Measurements from ENCODE around the gene ST8SIA4.

ST8SIA4 gene

DNA sequence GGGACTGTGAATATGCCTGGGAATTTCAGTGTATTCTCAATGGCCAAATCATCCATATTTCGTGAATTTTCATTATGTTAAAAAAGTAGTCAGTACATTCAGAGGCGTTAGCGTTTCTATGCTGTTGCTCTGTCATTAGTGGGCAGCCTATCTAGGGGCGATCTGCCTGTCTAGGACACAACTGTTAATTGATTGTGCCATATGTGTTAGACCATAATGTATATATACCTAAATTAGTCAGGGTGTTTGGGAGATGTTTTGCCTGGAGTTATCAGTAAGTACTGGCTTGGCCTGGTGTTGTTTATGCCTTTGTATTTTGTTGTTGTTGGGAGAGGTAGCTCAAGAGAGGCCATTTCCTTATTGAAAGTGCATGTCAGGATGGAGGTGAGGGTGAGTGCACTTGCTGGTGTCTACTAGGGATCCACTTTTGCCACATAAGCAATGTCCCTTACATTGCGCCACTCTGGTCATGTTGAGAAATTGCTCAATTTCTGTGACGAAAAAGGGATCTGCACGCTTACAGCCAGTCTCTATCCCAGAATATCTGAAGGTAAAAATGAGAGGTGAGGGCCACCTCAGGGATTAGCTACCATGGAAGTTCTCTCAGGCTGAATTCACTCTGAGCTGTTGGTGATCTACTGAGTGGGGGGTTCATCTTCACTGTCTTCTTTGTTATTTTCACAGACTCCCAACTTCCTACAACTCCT lies 123.3 kb downstream of the ST8SIA4 start:
- no peak for DNase-seq

DNA sequence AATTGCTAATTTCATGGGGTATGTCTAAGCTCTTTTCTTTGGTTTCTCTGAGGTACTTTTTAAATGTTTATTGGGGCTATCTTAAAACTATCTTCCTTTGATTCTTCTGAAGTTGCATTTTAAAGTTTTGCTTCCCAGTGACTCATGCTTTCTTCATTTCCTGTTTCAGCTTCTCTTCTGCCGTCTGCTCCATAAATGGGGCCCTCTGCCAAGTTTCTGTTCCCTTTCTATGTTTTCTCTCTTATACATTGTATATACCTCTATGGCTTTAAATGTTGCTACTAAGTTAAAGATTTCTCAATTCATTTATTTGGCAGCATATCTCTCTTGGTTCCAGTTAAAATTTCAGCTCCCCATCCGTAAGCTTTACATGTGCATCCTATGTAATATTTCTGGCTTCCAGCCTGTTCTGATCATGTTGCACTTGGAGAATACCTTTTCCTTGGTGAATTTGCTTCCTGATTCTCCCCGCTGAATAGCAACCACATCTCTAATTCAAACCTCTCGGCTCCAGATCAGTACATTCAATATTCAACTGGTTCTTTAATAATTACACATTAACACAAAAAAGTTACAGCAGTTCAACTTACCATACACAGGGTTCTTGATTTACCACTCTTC lies 125.3 kb downstream of the ST8SIA4 start:
- DNase-seq, result no peak

DNA sequence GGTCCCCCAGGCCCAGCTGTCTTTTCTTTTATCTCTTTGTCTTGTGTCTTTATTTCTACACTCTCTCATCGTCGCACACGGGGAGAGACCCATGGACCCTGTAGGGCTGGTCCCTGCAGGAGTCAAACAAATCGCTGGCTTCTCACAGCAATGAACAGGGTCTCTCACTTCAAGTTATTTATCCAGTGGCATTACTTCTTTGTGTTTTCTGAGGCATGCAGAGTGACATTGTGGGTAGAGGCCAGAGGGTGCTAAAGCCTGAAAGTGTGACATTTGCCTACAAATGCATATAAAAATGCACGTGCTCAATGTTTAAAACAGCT lies 127.6 kb downstream of the ST8SIA4 start:
- DNase-seq, result no peak

DNA sequence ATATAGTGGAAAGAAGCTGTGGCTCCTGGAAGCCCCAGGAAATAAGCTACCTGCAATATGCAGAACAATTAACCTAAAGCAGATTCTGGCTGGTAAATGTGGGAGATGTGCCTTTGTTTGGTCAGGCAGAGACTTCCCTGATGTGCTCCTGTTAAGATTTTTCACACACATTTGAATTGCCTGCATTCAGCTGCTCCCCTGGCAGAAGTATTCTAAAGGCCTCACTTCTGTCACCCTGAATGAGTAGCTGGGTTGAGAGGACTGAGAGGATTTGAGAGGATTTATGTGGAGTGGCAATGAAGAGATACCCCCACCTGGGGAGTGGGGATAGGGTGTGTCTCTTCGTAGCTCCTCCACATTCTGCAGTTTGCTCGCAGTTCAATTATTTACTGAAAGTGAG lies 130.5 kb downstream of the ST8SIA4 start:
- DNase-seq, result no peak

DNA sequence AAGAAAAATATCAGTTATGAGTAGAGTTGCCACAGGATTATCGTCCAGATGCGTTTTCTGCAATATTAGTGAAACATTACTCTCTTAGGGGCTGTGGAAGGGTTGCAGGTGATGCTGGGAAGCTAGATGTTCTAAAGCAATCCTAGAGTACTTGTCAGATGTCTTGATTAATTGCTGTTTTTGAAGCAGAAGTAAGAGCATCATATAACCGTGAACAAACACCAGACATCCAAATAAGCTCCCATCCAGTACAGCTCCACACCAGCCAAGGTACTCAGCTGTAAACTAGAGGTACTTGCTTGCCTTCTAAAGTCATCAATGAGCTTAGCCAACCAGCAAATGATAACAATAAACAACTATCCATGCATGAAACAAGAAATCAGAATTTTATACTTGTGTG lies 131.1 kb downstream of the ST8SIA4 start:
- DNase-seq, result no peak

DNA sequence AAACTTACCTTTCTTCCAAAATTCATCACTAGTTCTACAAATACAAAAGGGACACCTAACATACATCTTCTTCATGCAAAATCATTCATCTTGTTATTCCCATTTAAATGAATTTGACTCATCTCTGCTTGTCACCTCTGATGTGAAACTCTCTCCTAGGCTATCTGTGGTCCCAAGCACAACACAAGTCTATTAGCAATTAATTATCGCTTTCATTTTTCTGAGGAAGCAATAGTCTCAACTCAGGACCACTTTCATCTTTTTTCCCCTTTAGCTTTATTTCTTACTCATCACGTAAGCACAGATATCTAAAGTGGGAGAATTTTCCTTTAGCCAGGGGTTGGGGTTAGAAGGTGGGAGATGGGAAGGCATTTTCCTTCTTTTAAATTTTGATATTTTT lies 131.9 kb downstream of the ST8SIA4 start:
- DNase-seq, result no peak

DNA sequence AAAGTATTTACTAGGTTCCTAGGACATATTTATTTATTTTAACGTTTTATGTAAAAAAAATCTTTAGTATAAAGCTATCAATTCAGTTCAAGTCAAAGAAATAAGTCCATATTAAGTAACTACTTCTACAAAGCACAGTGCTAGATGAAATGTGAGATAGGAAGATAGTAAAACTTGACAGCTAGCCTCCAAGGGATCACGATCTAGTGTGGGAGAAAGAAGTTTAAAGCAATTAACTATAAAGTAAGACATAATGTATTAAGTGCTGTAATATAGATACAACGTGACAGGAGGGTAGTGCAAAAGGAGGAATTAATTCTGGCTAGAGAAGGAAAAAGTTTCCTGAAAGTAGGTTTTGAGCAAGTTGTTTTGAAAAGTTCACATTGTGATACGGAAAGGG lies 134.9 kb downstream of the ST8SIA4 start:
- DNase-seq, result no peak

DNA sequence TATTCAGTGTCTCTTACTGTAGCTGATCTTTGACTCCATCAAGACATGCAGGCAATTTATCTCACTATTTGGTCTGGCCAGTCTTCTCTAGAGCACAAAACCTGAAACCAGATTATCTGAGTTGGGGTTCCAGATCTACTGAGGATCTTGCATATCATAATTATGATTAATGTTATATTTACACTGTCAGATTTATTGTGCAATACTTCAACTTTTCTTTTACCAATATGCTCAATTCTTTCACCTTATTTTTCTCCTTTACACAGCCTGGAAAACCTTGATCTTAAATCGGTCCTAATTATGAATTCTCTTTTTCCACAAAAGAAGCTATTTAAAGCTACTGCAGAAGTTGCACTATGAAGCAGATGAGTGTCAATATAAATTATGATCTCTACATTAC lies 140.1 kb downstream of the ST8SIA4 start:
- no peak for DNase-seq

DNA sequence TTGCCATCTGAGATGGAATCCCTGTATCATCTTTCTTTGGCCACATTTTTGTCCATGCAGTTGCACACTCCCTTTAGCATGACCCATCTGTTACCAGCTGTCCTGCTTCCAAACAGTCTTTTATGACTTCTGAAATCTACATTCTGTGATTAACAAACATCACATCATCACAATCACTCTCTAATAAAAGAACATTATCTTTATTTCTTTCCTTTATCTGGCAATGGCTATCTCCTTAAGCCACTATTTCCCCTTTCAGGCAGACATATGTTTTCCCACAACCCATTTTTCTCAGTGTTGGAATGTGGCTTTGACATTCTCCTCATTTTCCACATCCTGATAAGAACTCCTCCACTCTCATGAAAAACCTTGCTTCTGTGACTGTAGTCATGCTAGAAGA lies 141.0 kb downstream of the ST8SIA4 start:
- no peak for DNase-seq

DNA sequence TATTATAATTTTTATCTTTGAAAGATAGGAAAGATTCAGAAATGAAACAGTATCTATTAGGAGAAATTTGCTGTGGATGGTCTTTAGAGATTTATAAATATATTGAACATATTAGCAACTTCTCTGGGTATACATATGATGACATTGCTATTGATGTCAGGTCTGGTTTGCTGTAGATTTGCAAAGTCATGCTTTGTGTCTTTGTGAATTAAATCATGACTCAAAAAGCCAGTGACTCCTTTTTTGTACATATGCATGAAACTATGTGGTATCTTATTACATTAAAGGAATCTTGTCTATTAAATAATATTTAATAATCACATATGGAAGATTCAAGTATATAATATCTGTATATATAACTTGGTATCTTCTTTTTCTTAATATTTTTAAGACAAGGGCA lies 141.9 kb downstream of the ST8SIA4 start:
- DNase-seq, result no peak

DNA sequence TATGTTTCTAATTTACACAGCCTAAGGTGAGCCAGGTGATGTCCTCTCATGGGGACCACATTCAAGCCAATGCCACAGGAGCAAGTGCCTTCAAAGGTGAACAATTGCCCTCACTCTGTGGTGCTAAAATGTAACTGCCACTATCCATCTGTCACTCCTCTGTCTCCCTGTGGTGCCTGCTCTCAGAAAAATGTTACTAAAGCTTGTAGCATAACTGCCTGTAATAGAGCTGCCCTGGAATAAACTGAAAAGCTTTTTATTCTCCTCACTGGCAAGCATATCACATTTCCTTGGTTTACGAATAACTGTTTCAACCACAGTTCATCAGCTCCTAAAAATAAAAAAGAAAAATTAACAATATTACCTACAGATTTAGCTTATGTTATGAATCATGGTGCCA lies 142.4 kb downstream of the ST8SIA4 start:
- DNase-seq, result no peak

DNA sequence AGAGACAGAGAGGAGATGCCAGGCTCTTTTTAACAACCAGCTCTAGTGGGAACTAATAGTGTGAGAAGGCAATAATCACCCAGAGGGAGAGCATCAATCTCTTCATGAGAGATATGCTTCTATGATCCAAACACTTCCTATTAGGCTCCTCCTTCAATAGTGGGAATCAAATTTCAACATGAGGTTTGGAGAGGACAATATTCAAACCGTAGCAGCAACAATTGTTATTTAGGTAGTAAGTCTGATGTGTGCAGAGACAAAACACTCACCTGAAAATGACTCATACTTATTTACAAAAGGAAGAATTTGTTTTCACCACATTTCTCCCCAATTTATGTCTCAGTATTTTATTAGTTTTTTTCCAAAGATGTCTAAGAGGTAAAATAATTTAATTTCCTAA lies 144.3 kb downstream of the ST8SIA4 start:
- DNase-seq, result no peak

DNA sequence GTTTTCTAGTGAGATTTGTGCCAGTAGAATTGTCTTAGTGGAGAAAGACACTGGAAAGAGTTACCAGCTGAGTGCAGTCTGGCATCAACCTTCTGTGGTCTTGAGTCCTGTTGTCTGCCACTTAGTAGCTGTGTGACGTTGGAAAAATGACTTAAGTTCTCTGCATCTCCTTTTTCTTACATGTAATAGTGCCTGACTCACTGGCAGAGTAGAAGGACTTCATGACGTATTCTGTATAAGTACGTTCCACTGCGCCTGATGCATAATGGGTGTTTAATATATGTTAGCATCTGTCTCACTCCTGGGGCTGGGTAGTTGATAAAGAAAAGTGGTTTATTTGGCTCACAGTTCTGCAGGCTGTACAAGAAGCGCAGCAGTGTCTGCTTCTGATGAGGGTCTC lies 144.8 kb downstream of the ST8SIA4 start:
- no peak for DNase-seq

DNA sequence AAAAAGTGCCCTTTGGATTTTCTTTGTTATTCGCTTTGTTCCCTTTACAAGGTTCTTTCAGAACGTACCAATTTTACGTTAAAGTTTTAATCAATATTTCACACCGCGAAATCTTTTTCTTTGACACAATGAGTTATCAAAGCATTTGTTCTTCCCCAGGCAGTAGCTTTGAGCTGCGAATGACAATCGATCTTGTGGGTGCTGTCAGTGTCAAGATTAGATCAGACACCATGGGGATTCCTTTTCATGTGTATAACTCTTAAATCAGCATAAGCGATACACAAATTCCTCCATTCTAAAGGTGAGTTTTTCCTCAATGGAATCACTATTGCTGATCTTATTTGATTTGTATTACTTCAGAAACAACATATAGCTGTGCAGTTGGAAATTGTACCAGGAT lies 145.5 kb downstream of the ST8SIA4 start:
- DNase-seq, result no peak
